ENCODE measurements around the gene KCNS1.

DNA sequence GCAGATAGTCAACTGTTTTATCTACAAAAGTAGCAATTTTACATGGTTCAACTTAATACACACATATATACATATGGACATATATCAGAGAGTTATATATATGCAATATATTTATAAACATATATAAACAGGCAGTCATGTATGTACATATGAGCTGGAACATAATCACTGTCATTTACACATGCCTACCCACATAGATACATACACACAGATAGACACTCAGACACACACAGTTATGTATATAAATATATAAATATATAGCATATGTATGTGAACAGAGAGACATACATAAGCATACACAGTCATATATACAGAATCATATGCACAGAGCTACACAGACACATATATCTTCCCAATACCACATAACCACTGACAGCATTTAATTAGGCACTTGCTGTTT is 11.8 kb upstream of the KCNS1 start:
- TF ChIP-seq, protein P1, sequence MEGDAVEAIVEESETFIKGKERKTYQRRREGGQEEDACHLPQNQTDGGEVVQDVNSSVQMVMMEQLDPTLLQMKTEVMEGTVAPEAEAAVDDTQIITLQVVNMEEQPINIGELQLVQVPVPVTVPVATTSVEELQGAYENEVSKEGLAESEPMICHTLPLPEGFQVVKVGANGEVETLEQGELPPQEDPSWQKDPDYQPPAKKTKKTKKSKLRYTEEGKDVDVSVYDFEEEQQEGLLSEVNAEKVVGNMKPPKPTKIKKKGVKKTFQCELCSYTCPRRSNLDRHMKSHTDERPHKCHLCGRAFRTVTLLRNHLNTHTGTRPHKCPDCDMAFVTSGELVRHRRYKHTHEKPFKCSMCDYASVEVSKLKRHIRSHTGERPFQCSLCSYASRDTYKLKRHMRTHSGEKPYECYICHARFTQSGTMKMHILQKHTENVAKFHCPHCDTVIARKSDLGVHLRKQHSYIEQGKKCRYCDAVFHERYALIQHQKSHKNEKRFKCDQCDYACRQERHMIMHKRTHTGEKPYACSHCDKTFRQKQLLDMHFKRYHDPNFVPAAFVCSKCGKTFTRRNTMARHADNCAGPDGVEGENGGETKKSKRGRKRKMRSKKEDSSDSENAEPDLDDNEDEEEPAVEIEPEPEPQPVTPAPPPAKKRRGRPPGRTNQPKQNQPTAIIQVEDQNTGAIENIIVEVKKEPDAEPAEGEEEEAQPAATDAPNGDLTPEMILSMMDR (IDR thresholded peaks at IDR 0.05): no peak
- no peak for TF ChIP-seq POLR2AphosphoS5 (IDR thresholded peaks at IDR 0.05)
- no peak for TF ChIP-seq POLR2A (IDR thresholded peaks at IDR 0.05)
- TF ChIP-seq EP300 (IDR thresholded peaks at IDR 0.05): no peak
